ENCODE results near the gene CLCN6.

CLCN6 gene

GRCh38 chr1:11805422-11806306, at the start of gene CLCN6, which contains the start of gene MTHFR:
Gene CLCN6, plus strand, starts transcription at chr1:11806191. Its CDS starts 72 bp downstream, at chr1:11806263.
Gene MTHFR, minus strand, starts transcription at chr1:11805964. Its CDS starts 2,848 bp downstream, at chr1:11803116.
- DNase-seq = peak; percentile 99
- peak; percentile 88 for TF ChIP-seq POLR2A (IDR thresholded peaks at IDR 0.05; ENCODE audit: low read length)
- TF ChIP-seq GATA1 (IDR thresholded peaks at IDR 0.05; ENCODE audit: low read depth, low read length) = no peak

GRCh38 chr1:11757047-11757446, 48.9 kb upstream of the CLCN6 start:
- no peak for DNase-seq

GRCh38 chr1:11759791-11760190, 46.2 kb upstream of the CLCN6 start:
- DNase-seq = no peak
- no peak for TF ChIP-seq GATA1 (IDR thresholded peaks at IDR 0.05; ENCODE audit: low read depth, low read length)
- TF ChIP-seq POLR2A (IDR thresholded peaks at IDR 0.05; ENCODE audit: low read length) = no peak

More at GRCh38 chr1:11757047-11757446, 48.9 kb upstream of the CLCN6 start:
- TF ChIP-seq GATA1 (IDR thresholded peaks at IDR 0.05; ENCODE audit: low read depth, low read length) (no peak), POLR2A (IDR thresholded peaks at IDR 0.05; ENCODE audit: low read length) (no peak)

GRCh38 chr1:11761285-11761684, 44.7 kb upstream of the CLCN6 start:
- TF ChIP-seq POLR2A (IDR thresholded peaks at IDR 0.05; ENCODE audit: low read length) = no peak
- no peak for TF ChIP-seq GATA1 (IDR thresholded peaks at IDR 0.05; ENCODE audit: low read depth, low read length)
- DNase-seq = no peak

GRCh38 chr1:11761988-11762406, 44.0 kb upstream of the CLCN6 start, which contains the start of gene C1orf167:
Gene C1orf167, plus strand, starts transcription at chr1:11762193. Its CDS starts 2,208 bp downstream, at chr1:11764401.
- TF ChIP-seq GATA1 (IDR thresholded peaks at IDR 0.05; ENCODE audit: low read depth, low read length) = no peak
- no peak for TF ChIP-seq POLR2A (IDR thresholded peaks at IDR 0.05; ENCODE audit: low read length)
- peak; percentile 37 to 56 for DNase-seq

GRCh38 chr1:11764115-11764514, 41.9 kb upstream of the CLCN6 start:
- TF ChIP-seq GATA1 (IDR thresholded peaks at IDR 0.05; ENCODE audit: low read depth, low read length) = no peak
- no peak for TF ChIP-seq POLR2A (IDR thresholded peaks at IDR 0.05; ENCODE audit: low read length)
- no peak for DNase-seq

GRCh38 chr1:11764519-11764918, 41.5 kb upstream of the CLCN6 start:
- TF ChIP-seq POLR2A (IDR thresholded peaks at IDR 0.05; ENCODE audit: low read length) = no peak
- TF ChIP-seq GATA1 (IDR thresholded peaks at IDR 0.05; ENCODE audit: low read depth, low read length) = no peak
- DNase-seq = no peak

- DNase-seq = no peak
- TF ChIP-seq GATA1 (IDR thresholded peaks at IDR 0.05; ENCODE audit: low read depth, low read length) (no peak), POLR2A (IDR thresholded peaks at IDR 0.05; ENCODE audit: low read length) (no peak)
These were observed 40.1 kb upstream of the CLCN6 start for GRCh38 chr1:11765661-11766428.

- no peak for TF ChIP-seq POLR2A (IDR thresholded peaks at IDR 0.05; ENCODE audit: low read length)
- no peak for TF ChIP-seq GATA1 (IDR thresholded peaks at IDR 0.05; ENCODE audit: low read depth, low read length)
- no peak for DNase-seq
These were observed 39.6 kb upstream of the CLCN6 start for GRCh38 chr1:11766429-11766776.

GRCh38 chr1:11767922-11768704, 37.9 kb upstream of the CLCN6 start:
- DNase-seq = no peak
- TF ChIP-seq POLR2A (IDR thresholded peaks at IDR 0.05; ENCODE audit: low read length) (no peak), GATA1 (IDR thresholded peaks at IDR 0.05; ENCODE audit: low read depth, low read length) (no peak)

GRCh38 chr1:11768821-11769220, 37.2 kb upstream of the CLCN6 start:
- TF ChIP-seq POLR2A (IDR thresholded peaks at IDR 0.05; ENCODE audit: low read length) = no peak
- no peak for TF ChIP-seq GATA1 (IDR thresholded peaks at IDR 0.05; ENCODE audit: low read depth, low read length)

GRCh38 chr1:11769274-11769673, 36.7 kb upstream of the CLCN6 start:
- DNase-seq = no peak
- no peak for TF ChIP-seq POLR2A (IDR thresholded peaks at IDR 0.05; ENCODE audit: low read length)
- no peak for TF ChIP-seq GATA1 (IDR thresholded peaks at IDR 0.05; ENCODE audit: low read depth, low read length)

More at GRCh38 chr1:11768821-11769220, 37.2 kb upstream of the CLCN6 start:
- no peak for DNase-seq

- no peak for DNase-seq
- TF ChIP-seq GATA1 (IDR thresholded peaks at IDR 0.05; ENCODE audit: low read depth, low read length) (no peak), POLR2A (IDR thresholded peaks at IDR 0.05; ENCODE audit: low read length) (no peak)
These were observed 36.0 kb upstream of the CLCN6 start for GRCh38 chr1:11770011-11770410.
